ENCODE results near the gene CFAP299.
"Not testable (repeated sequence)": the region's sequence is repeated elsewhere in the genome, so short reads cannot be mapped to it uniquely, and the experiment has no call there.

Gene CFAP299

GRCh38 chr4:80749558-80749957, 414.0 kb downstream of the CFAP299 start:
- DNase-seq, result not testable (repeated sequence)

GRCh38 chr4:80751200-80751599, 415.7 kb downstream of the CFAP299 start:
- DNase-seq, result no peak

GRCh38 chr4:80767944-80768343, 432.4 kb downstream of the CFAP299 start:
- no peak for DNase-seq

GRCh38 chr4:80776168-80776567, 440.6 kb downstream of the CFAP299 start:
- DNase-seq, result no peak

- no peak for DNase-seq
These were observed 445.9 kb downstream of the CFAP299 start for GRCh38 chr4:80781431-80781830.

GRCh38 chr4:80787306-80787705, 451.8 kb downstream of the CFAP299 start:
- no peak for DNase-seq

GRCh38 chr4:80788798-80789197, 453.3 kb downstream of the CFAP299 start:
- no peak for DNase-seq

- DNase-seq, result no peak
These were observed 454.6 kb downstream of the CFAP299 start for GRCh38 chr4:80790152-80790551.

GRCh38 chr4:80793660-80794059, 458.1 kb downstream of the CFAP299 start:
- DNase-seq, result not testable (repeated sequence)

- no peak for DNase-seq
These were observed 462.6 kb downstream of the CFAP299 start for GRCh38 chr4:80798082-80798481.

GRCh38 chr4:80800719-80801118, 465.2 kb downstream of the CFAP299 start:
- not testable (repeated sequence) for DNase-seq

GRCh38 chr4:80803337-80803736, 467.8 kb downstream of the CFAP299 start:
- no peak for DNase-seq

GRCh38 chr4:80806472-80806871, 470.9 kb downstream of the CFAP299 start:
- DNase-seq, result no peak

- no peak for DNase-seq
These were observed 473.7 kb downstream of the CFAP299 start for GRCh38 chr4:80809039-80809729.

- DNase-seq, result no peak
These were observed 475.9 kb downstream of the CFAP299 start for GRCh38 chr4:80811406-80811805.

- no peak for DNase-seq
These were observed 476.6 kb downstream of the CFAP299 start for GRCh38 chr4:80812145-80812544.

GRCh38 chr4:80814266-80814665, 478.7 kb downstream of the CFAP299 start:
- DNase-seq, result no peak

- DNase-seq, result no peak
These were observed 496.1 kb downstream of the CFAP299 start for GRCh38 chr4:80831383-80832361.

- DNase-seq, result no peak
These were observed 503.8 kb downstream of the CFAP299 start for GRCh38 chr4:80839281-80839680.

GRCh38 chr4:80839792-80840191, 504.3 kb downstream of the CFAP299 start:
- DNase-seq, result no peak

GRCh38 chr4:80840396-80840795, 504.9 kb downstream of the CFAP299 start:
- no peak for DNase-seq

- DNase-seq, result no peak
These were observed 506.2 kb downstream of the CFAP299 start for GRCh38 chr4:80841587-80842281.

- no peak for DNase-seq
These were observed 510.7 kb downstream of the CFAP299 start for GRCh38 chr4:80846210-80846609.

All from inflammatory macrophage treated with lipopolysaccharide for 1 hour (primary cell).